ENCODE measurements around the gene CD5L.

CD5L gene

GRCh38 chr1:157819215-157819614, 22.4 kb downstream of the CD5L start:
- DNase-seq: no peak

DNA sequence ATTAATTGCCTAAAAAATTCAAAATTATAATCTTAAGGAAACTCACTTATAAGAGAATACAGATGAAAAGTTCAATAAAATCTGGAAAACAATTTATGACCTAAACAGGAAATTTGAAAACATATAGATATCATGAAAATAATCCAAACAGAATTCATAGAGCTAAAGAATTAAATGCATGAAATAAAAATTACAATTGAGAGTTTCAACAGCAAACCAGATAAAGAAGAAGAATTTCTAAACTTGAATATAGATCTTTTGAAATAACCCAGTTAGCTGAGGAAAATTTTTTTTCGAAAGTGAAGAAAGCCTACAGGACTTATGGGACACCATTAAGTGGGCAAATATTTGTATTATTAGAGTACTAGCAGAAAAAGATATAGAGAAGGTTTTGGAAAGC, 28.3 kb downstream of the CD5L start:
- DNase-seq: no peak

- DNase-seq: no peak
These were observed 35.0 kb downstream of the CD5L start for GRCh38 chr1:157806431-157807149.

- peak in 1 of 56 donors; percentile 10 for DNase-seq
These were observed 37.8 kb downstream of the CD5L start for GRCh38 chr1:157803851-157804250.

DNA sequence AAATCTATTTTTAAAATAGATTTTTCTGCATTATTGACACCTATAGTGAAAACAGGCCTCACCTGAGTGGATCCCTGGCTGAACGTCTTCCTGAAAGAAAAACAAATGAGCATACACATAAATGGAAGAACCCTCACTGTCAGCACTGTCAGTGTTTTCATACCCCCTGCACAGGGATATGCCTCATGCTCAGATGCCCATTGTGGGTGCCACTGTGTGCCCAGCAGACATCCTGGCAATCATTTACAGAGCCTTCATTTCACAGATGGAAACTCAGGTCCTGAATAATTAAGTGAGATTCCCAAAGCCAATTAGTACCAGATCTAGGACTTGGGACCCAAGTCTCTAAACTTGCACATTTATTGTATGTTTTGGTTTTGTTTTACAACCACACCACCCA, 41.6 kb downstream of the CD5L start:
- DNase-seq: no peak

GRCh38 chr1:157798211-157798610, 43.4 kb downstream of the CD5L start:
- DNase-seq: no peak

DNA sequence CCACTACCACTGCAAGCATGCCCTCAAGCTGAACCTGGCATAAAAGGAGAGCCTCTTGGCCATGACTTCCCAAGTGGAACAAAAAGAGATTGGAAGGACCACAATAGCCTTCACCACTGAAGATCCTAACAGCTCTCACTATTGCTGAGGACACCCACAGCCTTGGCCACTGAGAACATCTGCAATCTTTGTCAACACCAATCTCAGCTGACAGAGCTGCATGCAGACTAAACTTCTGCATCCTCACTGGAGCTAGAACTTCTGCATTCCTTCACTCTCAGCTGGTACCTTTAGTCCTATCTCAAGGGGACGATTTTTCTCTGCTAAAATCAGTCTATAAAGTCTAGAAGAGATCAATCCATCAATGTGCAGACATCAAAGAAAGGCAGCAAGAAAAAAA, 56.4 kb downstream of the CD5L start:
- no peak for DNase-seq

DNA sequence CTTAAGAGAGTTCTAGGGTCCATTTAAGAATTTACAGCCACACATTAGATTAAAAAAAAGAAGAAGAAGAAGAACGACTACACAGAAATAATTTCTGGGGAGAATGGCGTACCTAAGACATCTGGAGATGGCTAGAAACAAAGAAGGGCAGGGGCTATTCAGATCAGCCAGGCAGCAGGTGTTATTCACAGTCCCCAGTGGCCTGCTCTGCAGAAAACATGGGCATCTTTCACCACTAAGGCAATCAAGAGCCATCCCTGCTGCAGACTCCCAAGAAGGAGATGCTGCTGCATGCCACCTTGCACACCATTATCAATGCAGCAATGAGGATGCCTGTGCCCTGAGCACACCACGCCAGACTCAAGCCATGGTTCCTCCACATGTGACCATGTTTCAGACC, 56.8 kb downstream of the CD5L start:
- no peak for DNase-seq

DNA sequence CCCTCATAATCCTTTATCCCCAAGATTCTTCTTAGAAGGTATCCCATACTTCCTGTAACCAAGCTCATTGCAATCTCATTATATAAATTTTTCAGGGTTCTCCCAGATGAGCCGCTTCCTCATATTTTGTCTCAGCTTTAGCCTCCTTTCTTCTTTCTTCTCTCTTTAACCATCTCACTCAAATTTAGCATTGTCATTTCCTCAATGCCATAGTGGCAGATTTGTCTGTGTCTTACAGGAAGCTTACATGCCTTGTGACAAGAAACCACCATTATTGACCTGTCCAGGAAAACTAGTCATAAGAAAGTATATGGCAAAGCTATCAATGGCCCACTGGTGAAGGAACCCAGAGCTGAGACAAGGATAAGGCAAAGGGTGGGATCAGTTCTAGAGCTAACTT, 58.7 kb downstream of the CD5L start:
- no peak for DNase-seq

GRCh38 chr1:157781048-157781447, 60.6 kb downstream of the CD5L start:
- no peak for DNase-seq
